HEK293T (cell line): Measurements from ENCODE around the gene SRP68.
A peak's percentile ranks its signal among the peaks of the same experiment; 100 is the strongest.

Source experiments
- CTCF ChIA-PET: fragments of 350-600 bp; formaldehyde crosslinking; extraction: SDS; loops from one replicate; lab custom pipeline; 2021; ENCODE audit warnings: antibody characterized with exemption, inconsistent platforms; lab: Yijun Ruan, JAX
- POLR2A ChIA-PET: fragments of 350-600 bp; formaldehyde crosslinking; extraction: SDS; loops from one replicate; lab custom pipeline; 2020; ENCODE audit warnings: antibody characterized with exemption, inconsistent platforms; lab: Yijun Ruan, JAX
- DNase-seq: peaks from one replicate; pipeline ENCODE4 v3.0.0; 2012; ENCODE audit warnings: mixed read lengths; ENCODE audit errors: extremely low spot score
- ARNT ChIP-seq: fragments of 450-650 bp; IDR thresholded peaks from 2 replicates; pipeline ENCODE4 v1.6.1; 2017; ENCODE audit warnings: mild to moderate bottlenecking
- BHLHE40 ChIP-seq: fragments of 450-650 bp; IDR thresholded peaks from 2 replicates; pipeline ENCODE4 v1.6.1; 2016; ENCODE audit warnings: mild to moderate bottlenecking, moderate library complexity, borderline replicate concordance
- CTBP1 ChIP-seq: fragments of 450-650 bp; IDR thresholded peaks from 2 replicates; pipeline ENCODE4 v1.6.1; 2016; ENCODE audit warnings: borderline replicate concordance
- ELF4 ChIP-seq: fragments of 450-650 bp; IDR thresholded peaks from 2 replicates; pipeline ENCODE4 v1.6.1; 2017; ENCODE audit warnings: antibody characterized with exemption
- FOXA1 ChIP-seq: fragments of 450-650 bp; IDR thresholded peaks from 2 replicates; pipeline ENCODE4 v1.6.1; 2016; ENCODE audit warnings: mild to moderate bottlenecking
- FOXK2 ChIP-seq: fragments of 450-650 bp; IDR thresholded peaks from 2 replicates; pipeline ENCODE4 v1.6.1; 2016; ENCODE audit warnings: mild to moderate bottlenecking
- FOXM1 ChIP-seq: fragments of 450-650 bp; IDR thresholded peaks from 2 replicates; pipeline ENCODE4 v1.6.1; 2017; ENCODE audit warnings: mild to moderate bottlenecking, borderline replicate concordance
- HDGF ChIP-seq: fragments of 450-650 bp; IDR thresholded peaks from 2 replicates; pipeline ENCODE4 v1.6.1; 2017; ENCODE audit warnings: antibody characterized with exemption, borderline replicate concordance
- L3MBTL2 ChIP-seq: fragments of 450-650 bp; conservative IDR thresholded peaks from 2 replicates; pipeline ENCODE4 v1.6.1; 2016; ENCODE audit warnings: mild to moderate bottlenecking
- LEF1 ChIP-seq: fragments of 450-650 bp; IDR thresholded peaks from 2 replicates; pipeline ENCODE4 v1.6.1; 2017; ENCODE audit warnings: mild to moderate bottlenecking, borderline replicate concordance
- NFRKB ChIP-seq: fragments of 450-650 bp; IDR thresholded peaks from 2 replicates; pipeline ENCODE4 v1.6.1; 2016; ENCODE audit warnings: mild to moderate bottlenecking, moderate library complexity
- SUZ12 ChIP-seq: fragments of 450-650 bp; IDR thresholded peaks from 2 replicates; pipeline ENCODE4 v1.6.1; 2016; ENCODE audit warnings: mild to moderate bottlenecking
- ZNF384 ChIP-seq: fragments of 450-650 bp; IDR thresholded peaks from 2 replicates; pipeline ENCODE4 v1.6.1; 2016
- TF ChIP-seq, protein P1 (sequence below): fragments of 450-650 bp; IDR thresholded peaks from 2 replicates; pipeline ENCODE4 v1.6.1; 2016

SRP68 gene

GRCh38 chr17:76111956-76112355 lies 39.6 kb upstream of the SRP68 start:
- TF ChIP-seq HDGF = no peak
- DNase-seq = no peak
- CTCF ChIA-PET = interaction anchor here (0.6 kb wide), 1 partner anchor 124 kb away, joined by 3 read pairs; no protein-coding TSS in a partner anchor
- POLR2A ChIA-PET = interaction anchor here (1.0 kb wide), 1 partner anchor 78 kb away, joined by 3 read pairs; no protein-coding TSS in a partner anchor

DNA sequence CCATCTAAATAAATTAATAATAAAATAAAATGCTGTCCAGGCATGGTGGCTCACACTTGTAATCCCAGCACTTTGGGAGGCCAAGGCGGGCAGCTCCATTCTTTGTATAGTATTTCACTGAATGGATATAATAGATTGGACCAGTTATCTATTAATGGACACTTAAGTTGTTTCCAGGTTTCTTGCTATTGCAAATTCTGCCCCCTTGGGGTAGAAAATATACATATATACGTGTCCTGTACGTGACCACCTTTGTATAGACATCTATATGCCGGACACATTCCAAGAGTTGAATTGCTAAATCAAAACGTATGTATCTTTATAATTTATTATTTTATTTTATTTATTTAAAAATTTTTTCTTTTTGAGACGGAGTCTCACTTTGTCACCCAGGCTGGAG lies 35.2 kb upstream of the SRP68 start:
- CTCF ChIA-PET = interaction anchor here (2.2 kb wide), 1 partner anchor 93 kb away, joined by 5 read pairs; no protein-coding TSS in a partner anchor

DNA sequence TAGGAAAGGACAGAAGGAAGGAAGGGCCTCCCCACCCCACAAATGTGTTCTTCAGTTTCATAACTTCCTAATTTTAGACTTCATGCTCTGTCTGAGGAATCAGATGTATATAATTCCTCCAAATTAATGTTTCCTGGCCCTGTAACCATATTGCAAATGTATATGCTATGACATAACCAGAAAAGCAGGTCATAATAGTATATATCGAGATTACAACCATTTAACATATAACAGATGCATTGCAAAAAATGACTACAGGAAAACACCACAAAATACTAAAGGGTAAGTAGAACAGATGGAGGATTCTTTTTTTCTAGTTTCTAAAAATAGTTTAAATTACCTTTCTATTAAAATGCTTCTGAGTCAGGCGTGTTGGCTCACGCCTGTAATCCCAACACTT lies 34.4 kb upstream of the SRP68 start:
- POLR2A ChIA-PET = interaction anchor here (1.6 kb wide), 1 partner anchor 15 kb away, joined by 3 read pairs; no protein-coding TSS in a partner anchor
- no peak for DNase-seq
- CTCF ChIA-PET = interaction anchor here (0.9 to 2.2 kb wide), 2 partner anchors 17 to 92 kb away, joined by 3 to 5 read pairs; no protein-coding TSS in a partner anchor
- TF ChIP-seq BHLHE40 (no peak), SUZ12 (no peak), ELF4 (no peak), FOXM1 (no peak), FOXK2 (no peak), CTBP1 (no peak), FOXA1 (no peak), NFRKB (no peak), ZNF384 (no peak), LEF1 (no peak), L3MBTL2 (no peak), HDGF (no peak)
- TF ChIP-seq, protein P1, sequence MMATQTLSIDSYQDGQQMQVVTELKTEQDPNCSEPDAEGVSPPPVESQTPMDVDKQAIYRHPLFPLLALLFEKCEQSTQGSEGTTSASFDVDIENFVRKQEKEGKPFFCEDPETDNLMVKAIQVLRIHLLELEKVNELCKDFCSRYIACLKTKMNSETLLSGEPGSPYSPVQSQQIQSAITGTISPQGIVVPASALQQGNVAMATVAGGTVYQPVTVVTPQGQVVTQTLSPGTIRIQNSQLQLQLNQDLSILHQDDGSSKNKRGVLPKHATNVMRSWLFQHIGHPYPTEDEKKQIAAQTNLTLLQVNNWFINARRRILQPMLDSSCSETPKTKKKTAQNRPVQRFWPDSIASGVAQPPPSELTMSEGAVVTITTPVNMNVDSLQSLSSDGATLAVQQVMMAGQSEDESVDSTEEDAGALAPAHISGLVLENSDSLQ = no peak

More for the DNA sequence above, 35.2 kb upstream of the SRP68 start:
- no peak for DNase-seq
- TF ChIP-seq NFRKB = no peak
- TF ChIP-seq FOXM1 = no peak
- no peak for TF ChIP-seq L3MBTL2
- no peak for TF ChIP-seq FOXA1
- TF ChIP-seq FOXK2 = no peak
- no peak for TF ChIP-seq LEF1
- TF ChIP-seq CTBP1 = no peak
- POLR2A ChIA-PET = interaction anchor here (1.1 kb wide), 1 partner anchor 13 kb away, joined by 3 read pairs; no protein-coding TSS in a partner anchor

GRCh38 chr17:76104896-76105231 lies 32.5 kb upstream of the SRP68 start:
- DNase-seq = no peak
- TF ChIP-seq CTBP1 (no peak), HDGF (no peak), ARNT (no peak), FOXA1 (no peak), SUZ12 (no peak), ELF4 (no peak), LEF1 (no peak)
- TF ChIP-seq, protein P1 = no peak
- CTCF ChIA-PET = no interaction called here
- POLR2A ChIA-PET = interaction anchor here (1.1 to 3.1 kb wide), 6 partner anchors 11 to 160 kb away, joined by 3 to 12 read pairs (median 5); partner anchors contain the start of gene SRP68

- ChIA-PET CTCF (interaction anchor here (0.6 to 2.6 kb wide), 4 partner anchors 88 to 175 kb away, joined by 3 to 8 read pairs (median 4); no protein-coding TSS in a partner anchor), POLR2A (interaction anchor here (0.6 to 3.1 kb wide), 16 partner anchors 11 to 249 kb away, joined by 3 to 13 read pairs (median 4); partner anchors contain the start of genes SRP68 and WBP2)
- no peak for TF ChIP-seq NFRKB
- no peak for TF ChIP-seq CTBP1
- TF ChIP-seq L3MBTL2 = 0 out of 2 replicates have a peak, but pooled peaks have one; percentile 41
- no peak for TF ChIP-seq BHLHE40
- TF ChIP-seq ZNF384 = no peak
- no peak for TF ChIP-seq ARNT
- TF ChIP-seq, protein P1 = no peak
- no peak for TF ChIP-seq ELF4
- no peak for TF ChIP-seq SUZ12
- no peak for DNase-seq
Measured at GRCh38 chr17:76104140-76104895, 32.0 kb upstream of the SRP68 start.
